CD4-positive, alpha-beta memory T cell (primary cell): ENCODE data around the gene CLCC1. TPM values are rescaled to one million over a fixed set of nuclear protein-coding genes. Genes with fewer than 3 reads are reported as not detected.

Source experiments
- CTCF ChIA-PET: fragments of 350-600 bp; sonication (Branson Sonifier 250); formaldehyde crosslinking; loops from one replicate; lab custom pipeline; 2021; ENCODE audit warnings: inconsistent platforms; ENCODE audit not compliant: partially characterized antibody; lab: Charles Lee
- POLR2A ChIA-PET: fragments of 350-600 bp; sonication (Branson Sonifier 250); formaldehyde crosslinking; loops from one replicate; lab custom pipeline; 2021; ENCODE audit not compliant: partially characterized antibody; lab: Charles Lee
- DNase-seq, 5 donors: peaks; one replicate each; pipeline versions ENCODE4 v3.0.0 to v3.0.0-alpha.2; 2020 to 2022; ENCODE audit warnings: mixed read lengths in 1 of 5
- H3K27ac ChIP-seq: one replicate; pipeline ENCODE4 v1.7.0; 2013; ENCODE audit warnings: low read depth, low read length
- H3K27me3 ChIP-seq: 2 replicates; pipeline ENCODE4 v1.7.0; 2013; ENCODE audit warnings: mild to moderate bottlenecking, low read length, moderate library complexity; ENCODE audit not compliant: insufficient read depth
- H3K36me3 ChIP-seq: 2 replicates; pipeline ENCODE4 v1.7.0; 2013; ENCODE audit warnings: mild to moderate bottlenecking, low read length, moderate library complexity; ENCODE audit not compliant: insufficient read depth
- H3K4me1 ChIP-seq: 2 replicates; pipeline ENCODE4 v1.7.0; 2013; ENCODE audit warnings: mild to moderate bottlenecking, low read length, moderate library complexity; ENCODE audit not compliant: insufficient read depth
- H3K4me3 ChIP-seq, 2 donors: one replicate each; pipeline ENCODE4 v1.7.0; 2013; ENCODE audit warnings: low read length in 2 of 2, mild to moderate bottlenecking in 1 of 2
- H3K9me3 ChIP-seq, 2 donors: one replicate each; pipeline ENCODE4 v1.7.0; 2013; ENCODE audit warnings: low read length in 2 of 2, control low read depth in 1 of 2; ENCODE audit not compliant: control insufficient read depth in 1 of 2
- H3K27ac Mint-ChIP-seq, 7 donors: one replicate each; pipeline ENCODE4 v1.8.0; 2020 to 2021; ENCODE audit warnings: mixed read lengths in 7 of 7, mild to moderate bottlenecking in 6 of 7, inconsistent platforms in 3 of 7, moderate library complexity in 3 of 7
- H3K27me3 Mint-ChIP-seq, 2 donors: one replicate each; pipeline ENCODE4 v1.8.0; 2020 to 2021; ENCODE audit warnings: mixed read lengths in 2 of 2
- H3K36me3 Mint-ChIP-seq, 2 donors: one replicate each; pipeline ENCODE4 v1.8.0; 2020 to 2021; ENCODE audit warnings: mixed read lengths in 2 of 2, inconsistent platforms in 1 of 2, mild to moderate bottlenecking in 1 of 2
- H3K4me1 Mint-ChIP-seq, 4 donors: one replicate each; pipeline ENCODE4 v1.8.0; 2020 to 2021; ENCODE audit warnings: mixed read lengths in 4 of 4, mild to moderate bottlenecking in 1 of 4
- H3K4me3 Mint-ChIP-seq, 8 donors: one replicate each; pipeline ENCODE4 v1.8.0; 2020 to 2021; ENCODE audit warnings: mixed read lengths in 8 of 8, mild to moderate bottlenecking in 7 of 8, moderate library complexity in 6 of 8, inconsistent platforms in 3 of 8
- H3K9me3 Mint-ChIP-seq, 8 donors: one replicate each; pipeline ENCODE4 v1.8.0; 2020 to 2021; ENCODE audit warnings: mixed read lengths in 8 of 8, mild to moderate bottlenecking in 5 of 8, inconsistent platforms in 3 of 8, moderate library complexity in 1 of 8
- intact Hi-C: fragments of 100-400 bp; cut with micrococcal nuclease; formaldehyde crosslinking; loops from one replicate; pipeline ENCODE4 v1.15.1; 2023
- polyA plus RNA-seq, 2 donors: library from polyadenylated mRNA; unstranded; fragments of 300-500 nt; fragmentation: Illumina TruSeq; gene quantifications; one replicate each; pipeline ENCODE4 v1.2.3, GENCODE V29; 2021
- total RNA-seq, 2 experiments: library from RNA; stranded (reverse); gene quantifications; one replicate each; pipeline ENCODE4 v1.2.3, GENCODE V29; 2021

CLCC1 gene
- total and polyA plus RNA-seq, 4 experiments from 2014 or later = 15.4 to 31.6 (median 23.4) TPM

GRCh38 chr1:108962681-108963051 lies 618 bp downstream of the CLCC1 start:
- peak overlapping the region; percentile 68 to 79 for H3K4me3 ChIP-seq
- peak overlapping the region; percentile 91 to 96 (median 92) for H3K27ac Mint-ChIP-seq
- peaks cover 30% of the 10 kb centered on the region for H3K4me1 ChIP-seq
- no peaks in the 10 kb centered on the region for H3K9me3 Mint-ChIP-seq
- no peaks in the 10 kb centered on the region for H3K27me3 ChIP-seq
- H3K27me3 Mint-ChIP-seq = no peaks in the 10 kb centered on the region
- CTCF ChIA-PET = interaction anchor here (0.9 to 2.6 kb wide), 3 partner anchors 10 to 150 kb away, joined by 3 to 6 read pairs (median 3); a partner anchor contains a TSS
- H3K36me3 Mint-ChIP-seq = peaks cover 13 to 19% of the 10 kb centered on the region in 2 donors
- peaks cover 20 to 57% (median 36%) of the 10 kb centered on the region in 4 donors for H3K4me1 Mint-ChIP-seq
- peak overlapping the region; percentile 81 for H3K27ac ChIP-seq
- intact Hi-C loops = loop anchor here (1.0 to 5.0 kb wide), 7 partner anchors 80 to 268 kb away; partner anchors contain the start of genes SARS1, STXBP3, TAF13 and WDR47
- POLR2A ChIA-PET = interaction anchor here (0.7 to 3.0 kb wide), 16 partner anchors 10 to 763 kb away, joined by 3 to 23 read pairs (median 6); partner anchors contain the start of genes ATXN7L2, HENMT1, PRPF38B and SARS1
- peak overlapping the region; percentile 76 to 91 (median 89) for H3K4me3 Mint-ChIP-seq
- peak in 1 of 5 donors; percentile 56 for DNase-seq
- no peaks in the 10 kb centered on the region for H3K9me3 ChIP-seq
- H3K36me3 ChIP-seq = no peaks in the 10 kb centered on the region

- POLR2A ChIA-PET = interaction anchor here (0.9 to 3.0 kb wide), 8 partner anchors 10 to 315 kb away, joined by 3 to 23 read pairs (median 10); partner anchors contain the start of genes HENMT1, PRPF38B, TAF13 and TMEM167B
- peak overlapping the region; percentile 76 to 91 (median 89) for H3K4me3 Mint-ChIP-seq
- H3K27me3 ChIP-seq = no peaks in the 10 kb centered on the region
- H3K27ac Mint-ChIP-seq = peak overlapping the region; percentile 24 to 96 (median 92)
- no peaks in the 10 kb centered on the region for H3K27me3 Mint-ChIP-seq
- H3K36me3 ChIP-seq = no peaks in the 10 kb centered on the region
- peaks cover 27 to 65% (median 43%) of the 10 kb centered on the region in 4 donors for H3K4me1 Mint-ChIP-seq
- DNase-seq = no peak
- CTCF ChIA-PET = interaction anchor here (0.6 to 2.6 kb wide), 8 partner anchors 8 to 616 kb away, joined by 3 to 6 read pairs (median 3); partner anchors contain the start of gene WDR47
- no peaks in the 10 kb centered on the region for H3K9me3 ChIP-seq
- intact Hi-C loops = loop anchor here (2.0 to 5.0 kb wide), 4 partner anchors 81 to 267 kb away; partner anchors contain the start of genes SARS1 and WDR47
- H3K27ac ChIP-seq = no peak overlapping the region
- H3K9me3 Mint-ChIP-seq = no peaks in the 10 kb centered on the region
- peak overlapping the region; percentile 68 to 79 for H3K4me3 ChIP-seq
- H3K4me1 ChIP-seq = peaks cover 38% of the 10 kb centered on the region
- peaks cover 14 to 21% of the 10 kb centered on the region in 2 donors for H3K36me3 Mint-ChIP-seq
Observed at GRCh38 chr1:108961752-108962486, 1.4 kb downstream of the CLCC1 start.

- H3K27ac ChIP-seq = no peak overlapping the region
- ChIA-PET POLR2A (interaction anchor here (0.9 to 3.0 kb wide), 3 partner anchors 9 to 300 kb away, joined by 3 to 10 read pairs (median 9); partner anchors contain the start of gene HENMT1), CTCF (interaction anchor here (0.6 to 2.6 kb wide), 9 partner anchors 8 to 617 kb away, joined by 3 to 6 read pairs (median 3); partner anchors contain the start of gene WDR47)
- H3K36me3 ChIP-seq = no peaks in the 10 kb centered on the region
- H3K4me1 ChIP-seq = peaks cover 42% of the 10 kb centered on the region
- intact Hi-C loops = loop anchor here (5.0 kb wide), 1 partner anchor 251 kb away; the partner anchor contains the start of gene SARS1
- no peak overlapping the region for H3K4me3 ChIP-seq
- Mint-ChIP-seq H3K9me3 (peaks cover 0 to 4% (median 0%) of the 10 kb centered on the region in 8 donors), H3K36me3 (peaks cover 16 to 21% of the 10 kb centered on the region in 2 donors), H3K27ac (peak overlapping the region in 1 of 7 donors; percentile 62), H3K4me3 (peak overlapping the region in 4 of 8 donors; percentile 20 to 68 (median 32)), H3K27me3 (no peaks in the 10 kb centered on the region), H3K4me1 (peaks cover 33 to 72% (median 49%) of the 10 kb centered on the region in 4 donors)
- no peaks in the 10 kb centered on the region for H3K9me3 ChIP-seq
- no peaks in the 10 kb centered on the region for H3K27me3 ChIP-seq
- DNase-seq = peak; percentile 23 to 59 (median 29)
Observed at GRCh38 chr1:108961198-108961597, 2.1 kb downstream of the CLCC1 start.

GRCh38 chr1:108960719-108961118 lies 2.6 kb downstream of the CLCC1 start:
- H3K27me3 ChIP-seq = no peaks in the 10 kb centered on the region
- peak overlapping the region in 1 of 7 donors; percentile 62 for H3K27ac Mint-ChIP-seq
- H3K4me3 ChIP-seq = no peak overlapping the region
- CTCF ChIA-PET = interaction anchor here (0.8 to 2.6 kb wide), 7 partner anchors 8 to 152 kb away, joined by 3 to 6 read pairs (median 3); partner anchors contain the start of gene WDR47
- H3K27ac ChIP-seq = no peak overlapping the region
- no peak for DNase-seq
- H3K9me3 Mint-ChIP-seq = peaks cover 0 to 5% (median 0%) of the 10 kb centered on the region in 8 donors
- POLR2A ChIA-PET = interaction anchor here (1.2 to 3.0 kb wide), 2 partner anchors 8 to 139 kb away, joined by 9 to 10 read pairs; no protein-coding TSS in a partner anchor
- H3K4me1 ChIP-seq = peaks cover 46% of the 10 kb centered on the region
- H3K9me3 ChIP-seq = no peaks in the 10 kb centered on the region
- H3K27me3 Mint-ChIP-seq = no peaks in the 10 kb centered on the region
- H3K36me3 Mint-ChIP-seq = peaks cover 16 to 21% of the 10 kb centered on the region in 2 donors
- intact Hi-C loops = loop anchor here (5.0 kb wide), 1 partner anchor 252 kb away; the partner anchor contains the start of gene SARS1
- H3K36me3 ChIP-seq = no peaks in the 10 kb centered on the region
- peaks cover 38 to 77% (median 53%) of the 10 kb centered on the region in 4 donors for H3K4me1 Mint-ChIP-seq
- H3K4me3 Mint-ChIP-seq = peak overlapping the region in 5 of 8 donors; percentile 7 to 38 (median 20)

GRCh38 chr1:108957888-108958287 lies 5.4 kb downstream of the CLCC1 start:
- H3K27me3 Mint-ChIP-seq = no peaks in the 10 kb centered on the region
- no peak for DNase-seq
- H3K4me1 ChIP-seq = peaks cover 46% of the 10 kb centered on the region
- no peaks in the 10 kb centered on the region for H3K36me3 ChIP-seq
- ChIA-PET CTCF (no interaction called here), POLR2A (interaction anchor here (1.5 to 2.8 kb wide), 2 partner anchors 84 to 142 kb away, joined by 11 read pairs; partner anchors contain the start of gene WDR47)
- H3K27ac ChIP-seq = no peak overlapping the region
- H3K4me3 ChIP-seq = no peak overlapping the region
- H3K4me1 Mint-ChIP-seq = peaks cover 39 to 70% (median 55%) of the 10 kb centered on the region in 4 donors
- intact Hi-C loops = loop anchor here (2.0 kb wide), 2 partner anchors 81 to 265 kb away; partner anchors contain the start of genes GPSM2 and PRPF38B
- H3K27ac Mint-ChIP-seq = peak overlapping the region in 6 of 7 donors; percentile 54 to 99 (median 86)
- peak overlapping the region in 2 of 8 donors; percentile 21 to 80 for H3K4me3 Mint-ChIP-seq
- H3K27me3 ChIP-seq = no peaks in the 10 kb centered on the region
- peaks cover 15 to 44% of the 10 kb centered on the region in 2 donors for H3K36me3 Mint-ChIP-seq
- H3K9me3 Mint-ChIP-seq = peaks cover 0 to 5% (median 0%) of the 10 kb centered on the region in 8 donors
- no peaks in the 10 kb centered on the region for H3K9me3 ChIP-seq

GRCh38 chr1:108955881-108956280 lies 7.4 kb downstream of the CLCC1 start:
- H3K36me3 ChIP-seq = no peaks in the 10 kb centered on the region
- Mint-ChIP-seq H3K4me3 (peak overlapping the region in 3 of 8 donors; percentile 39 to 65 (median 62)), H3K27ac (peak overlapping the region in 6 of 7 donors; percentile 70 to 98 (median 88)), H3K27me3 (no peaks in the 10 kb centered on the region), H3K36me3 (peaks cover 15 to 42% of the 10 kb centered on the region in 2 donors), H3K9me3 (peaks cover 0 to 5% (median 0%) of the 10 kb centered on the region in 8 donors), H3K4me1 (peaks cover 32 to 53% (median 42%) of the 10 kb centered on the region in 4 donors)
- ChIA-PET CTCF (interaction anchor here (1.1 to 1.5 kb wide), 2 partner anchors 29 to 157 kb away, joined by 3 to 5 read pairs; partner anchors contain the start of gene ELAPOR1), POLR2A (interaction anchor here (2.8 kb wide), 1 partner anchor 86 kb away, joined by 11 read pairs; the partner anchor contains the start of gene WDR47)
- no peak overlapping the region for H3K27ac ChIP-seq
- intact Hi-C loops = loop anchor here (1.0 to 2.0 kb wide), 3 partner anchors 79 to 263 kb away; partner anchors contain the start of genes GPSM2, PRPF38B and WDR47
- DNase-seq = no peak
- no peaks in the 10 kb centered on the region for H3K27me3 ChIP-seq
- H3K9me3 ChIP-seq = no peaks in the 10 kb centered on the region
- H3K4me1 ChIP-seq = peaks cover 32% of the 10 kb centered on the region
- no peak overlapping the region for H3K4me3 ChIP-seq
